ENCODE results near the gene GJC1.

Gene GJC1

DNA sequence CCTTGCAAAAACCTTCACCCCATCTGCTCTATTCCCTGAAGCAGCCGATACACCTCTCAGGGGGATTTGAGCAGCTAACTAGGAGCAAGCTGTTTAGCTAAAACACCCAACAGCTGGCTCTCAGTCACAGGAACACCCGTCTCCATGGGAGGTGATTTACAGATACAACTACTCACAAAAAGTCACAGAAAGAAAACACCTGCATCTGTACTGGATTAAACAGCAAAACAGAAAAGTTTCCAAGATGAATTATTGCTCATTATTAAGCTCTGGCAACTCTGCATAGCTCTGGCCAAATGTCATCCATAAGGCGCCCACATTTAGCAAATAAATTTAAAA lies 22.3 kb downstream of the GJC1 start:
- in situ Hi-C loops (cut with MboI; ENCODE audit: low sequenced_read_pairs, unreplicated experiment): no loop called here
- no peak for DNase-seq (ENCODE audit: low spot score)
- TF ChIP-seq, protein P1, sequence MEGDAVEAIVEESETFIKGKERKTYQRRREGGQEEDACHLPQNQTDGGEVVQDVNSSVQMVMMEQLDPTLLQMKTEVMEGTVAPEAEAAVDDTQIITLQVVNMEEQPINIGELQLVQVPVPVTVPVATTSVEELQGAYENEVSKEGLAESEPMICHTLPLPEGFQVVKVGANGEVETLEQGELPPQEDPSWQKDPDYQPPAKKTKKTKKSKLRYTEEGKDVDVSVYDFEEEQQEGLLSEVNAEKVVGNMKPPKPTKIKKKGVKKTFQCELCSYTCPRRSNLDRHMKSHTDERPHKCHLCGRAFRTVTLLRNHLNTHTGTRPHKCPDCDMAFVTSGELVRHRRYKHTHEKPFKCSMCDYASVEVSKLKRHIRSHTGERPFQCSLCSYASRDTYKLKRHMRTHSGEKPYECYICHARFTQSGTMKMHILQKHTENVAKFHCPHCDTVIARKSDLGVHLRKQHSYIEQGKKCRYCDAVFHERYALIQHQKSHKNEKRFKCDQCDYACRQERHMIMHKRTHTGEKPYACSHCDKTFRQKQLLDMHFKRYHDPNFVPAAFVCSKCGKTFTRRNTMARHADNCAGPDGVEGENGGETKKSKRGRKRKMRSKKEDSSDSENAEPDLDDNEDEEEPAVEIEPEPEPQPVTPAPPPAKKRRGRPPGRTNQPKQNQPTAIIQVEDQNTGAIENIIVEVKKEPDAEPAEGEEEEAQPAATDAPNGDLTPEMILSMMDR (IDR thresholded peaks at IDR 0.05; ENCODE audit: borderline replicate concordance, control extremely low read depth, extremely low read depth, insufficient read depth, missing control alignments): no peak

DNA sequence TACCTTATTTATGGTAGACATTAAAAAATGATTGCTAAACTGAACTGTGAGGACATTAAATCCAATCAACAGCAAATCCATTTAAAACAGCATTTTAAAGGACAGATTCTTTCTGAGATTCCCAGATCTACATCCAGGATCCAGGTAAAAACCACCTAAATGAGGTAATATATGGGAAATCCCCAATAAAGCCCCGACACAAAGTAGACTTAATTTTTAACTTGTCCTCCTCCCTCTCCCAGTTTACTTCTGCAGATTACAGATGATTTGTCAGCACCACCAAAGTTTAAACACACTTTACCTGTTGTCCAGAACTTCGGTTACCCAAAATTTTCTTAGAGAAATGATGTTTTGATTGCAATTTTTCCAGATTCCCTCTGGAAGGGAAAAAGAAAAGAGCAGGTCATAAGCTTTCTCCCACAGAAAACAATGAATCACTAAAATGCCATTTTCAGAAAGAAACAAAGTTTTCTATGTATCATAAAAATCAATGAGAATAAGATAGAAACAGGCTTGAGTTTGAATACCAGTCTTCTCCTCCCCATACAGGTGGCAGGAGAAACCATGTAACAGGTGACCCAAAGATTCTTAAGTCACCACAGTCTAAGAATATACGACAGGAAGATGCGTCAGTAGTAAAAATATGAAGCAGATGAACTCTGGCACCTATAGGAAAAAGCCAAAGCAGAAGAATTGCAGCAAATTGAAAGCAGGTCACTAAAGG lies 22.8 kb downstream of the GJC1 start:
- TF ChIP-seq, protein P1 (IDR thresholded peaks at IDR 0.05; ENCODE audit: borderline replicate concordance, control extremely low read depth, extremely low read depth, insufficient read depth, missing control alignments): no peak
- no peak for DNase-seq (ENCODE audit: low spot score)
- in situ Hi-C loops (cut with MboI; ENCODE audit: low sequenced_read_pairs, unreplicated experiment): no loop called here

DNA sequence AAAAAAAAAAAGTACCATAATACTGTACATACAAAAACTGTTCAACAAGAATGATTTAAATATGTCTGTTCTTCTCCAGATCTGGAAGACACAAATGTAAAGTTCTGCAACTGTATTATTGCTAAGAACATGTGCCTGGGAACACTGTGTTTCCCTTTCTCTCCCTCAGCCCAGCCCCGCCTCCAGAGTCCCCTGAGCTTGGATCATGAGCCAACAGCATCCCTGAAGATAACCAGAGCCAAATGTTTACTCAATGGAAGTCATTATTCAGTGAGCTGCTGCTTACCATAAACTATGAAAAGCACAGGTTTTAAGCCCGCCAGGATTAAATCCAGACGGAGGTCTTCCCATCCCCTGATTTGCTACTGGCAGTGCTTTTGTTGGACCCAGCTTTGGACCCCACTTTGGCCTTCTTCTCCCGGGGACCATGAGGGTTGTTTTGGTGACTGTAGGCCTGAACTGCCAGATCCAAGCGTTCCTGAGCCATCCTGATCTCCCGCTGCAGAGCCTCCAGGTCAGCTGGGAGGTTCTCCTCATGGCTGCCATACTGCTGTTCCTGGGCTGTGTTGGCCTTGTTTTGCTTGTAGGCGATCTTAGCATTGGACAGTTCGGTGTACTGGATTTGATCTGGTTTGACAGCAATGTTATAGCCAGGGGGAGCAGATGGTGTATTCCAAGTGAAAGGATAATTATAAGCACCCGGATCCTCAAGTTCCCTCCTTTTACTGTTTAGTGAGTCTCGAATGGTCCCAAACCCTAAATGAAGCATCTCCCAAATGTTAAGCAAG lies 25.6 kb downstream of the GJC1 start:
- TF ChIP-seq, protein P1 (IDR thresholded peaks at IDR 0.05; ENCODE audit: borderline replicate concordance, control extremely low read depth, extremely low read depth, insufficient read depth, missing control alignments): no peak
- DNase-seq (ENCODE audit: low spot score): no peak
- in situ Hi-C loops (cut with MboI; ENCODE audit: low sequenced_read_pairs, unreplicated experiment): no loop called here

DNA sequence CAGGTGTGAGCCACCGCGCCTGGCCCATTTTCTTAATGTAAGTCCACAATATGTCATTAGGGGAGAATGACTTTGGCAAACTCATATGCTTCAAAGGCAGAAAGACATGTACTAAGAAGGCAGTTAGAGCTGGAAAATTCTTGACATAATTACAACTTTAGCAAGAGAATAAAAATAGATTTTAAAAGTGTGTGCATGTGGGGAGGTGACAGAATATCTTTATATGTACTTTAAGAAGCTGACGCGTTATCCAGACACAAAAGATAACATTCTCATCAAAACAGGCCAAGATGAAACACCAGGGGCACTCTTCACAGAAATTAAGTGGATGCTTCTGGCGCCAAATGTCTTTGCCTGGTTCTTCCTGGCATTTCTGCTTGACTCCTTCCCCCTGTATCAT lies 28.2 kb downstream of the GJC1 start:
- DNase-seq (ENCODE audit: low spot score): no peak
- in situ Hi-C loops (cut with MboI; ENCODE audit: low sequenced_read_pairs, unreplicated experiment): no loop called here
- TF ChIP-seq, protein P1 (IDR thresholded peaks at IDR 0.05; ENCODE audit: borderline replicate concordance, control extremely low read depth, extremely low read depth, insufficient read depth, missing control alignments): no peak

DNA sequence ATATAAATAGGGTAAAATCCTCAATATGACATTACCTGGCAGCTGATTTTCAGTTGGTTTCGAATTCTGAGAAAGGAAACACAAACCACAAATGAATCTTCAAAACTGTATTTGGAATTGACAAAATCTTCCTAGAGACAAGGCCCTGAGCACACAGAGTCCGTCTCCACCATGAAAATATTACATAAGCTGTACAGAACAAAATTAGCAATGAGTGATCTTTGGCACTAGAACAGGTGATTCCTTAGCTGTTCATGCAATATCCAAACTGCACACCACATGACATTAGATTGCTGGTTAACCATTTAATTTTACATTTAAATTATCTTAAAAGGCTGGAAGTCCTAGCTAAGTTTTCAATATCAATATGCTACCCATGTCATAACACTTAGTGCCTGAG lies 31.7 kb downstream of the GJC1 start:
- TF ChIP-seq, protein P1 (IDR thresholded peaks at IDR 0.05; ENCODE audit: borderline replicate concordance, control extremely low read depth, extremely low read depth, insufficient read depth, missing control alignments): no peak
- in situ Hi-C loops (cut with MboI; ENCODE audit: low sequenced_read_pairs, unreplicated experiment): no loop called here
- no peak for DNase-seq (ENCODE audit: low spot score)

DNA sequence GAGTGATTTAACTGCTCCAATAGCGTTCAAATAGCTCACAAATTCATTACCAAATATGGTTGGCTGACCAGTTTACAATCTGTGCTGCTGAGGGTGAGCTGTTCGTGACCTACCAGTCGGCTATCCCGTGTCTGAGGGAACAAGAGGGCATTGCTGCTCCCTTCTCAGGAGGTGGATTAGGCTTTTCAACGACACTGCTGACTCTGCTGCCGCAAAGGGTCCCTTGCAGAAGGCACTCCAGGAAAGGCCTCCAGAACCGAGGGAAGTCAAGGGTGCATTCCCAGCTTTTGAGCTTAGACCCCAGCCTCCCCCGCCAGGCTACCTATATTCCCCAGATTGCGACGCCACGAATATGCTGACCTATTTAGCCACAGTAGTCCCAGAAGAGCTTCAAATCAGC lies 32.3 kb downstream of the GJC1 start:
- TF ChIP-seq, protein P1 (IDR thresholded peaks at IDR 0.05; ENCODE audit: borderline replicate concordance, control extremely low read depth, extremely low read depth, insufficient read depth, missing control alignments): no peak
- in situ Hi-C loops (cut with MboI; ENCODE audit: low sequenced_read_pairs, unreplicated experiment): no loop called here

More for the DNA sequence above, 32.3 kb downstream of the GJC1 start:
- DNase-seq (ENCODE audit: low spot score): no peak

Measured in GM13976 (cell line).